Measurements from ENCODE around the gene PIP4K2A. TPM values are rescaled to one million over a fixed set of nuclear protein-coding genes. Genes with fewer than 3 reads are reported as not detected.

Gene PIP4K2A
- total and polyA plus RNA-seq, 7 donors, result 2.3 to 9.7 (median 6.4) TPM

DNA sequence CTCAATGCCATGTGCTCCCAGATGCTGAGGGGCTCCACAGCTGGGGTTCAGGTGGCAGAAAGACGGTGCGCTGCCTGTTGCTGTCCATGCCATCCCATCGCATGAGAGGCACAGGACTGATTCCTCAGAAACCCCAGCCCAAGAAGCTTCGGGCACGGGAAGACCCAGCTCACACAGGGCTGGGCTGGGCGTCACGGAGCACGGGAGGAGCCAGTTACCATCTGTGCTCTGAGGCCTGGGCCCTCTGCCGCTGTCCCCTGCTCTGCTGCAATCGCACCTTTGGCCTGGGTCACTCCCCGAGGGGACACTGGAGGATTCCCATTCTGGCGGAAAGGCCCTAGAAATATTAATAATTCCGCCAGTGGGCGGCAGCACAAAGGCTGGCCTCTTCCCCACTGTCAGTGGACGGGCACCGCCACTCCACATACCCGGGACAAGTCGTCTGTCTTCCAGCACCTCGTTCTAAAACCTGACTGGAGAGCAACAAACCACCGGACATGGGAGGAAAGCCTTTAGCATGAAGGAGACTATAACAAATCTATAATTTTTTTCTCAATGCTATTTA is 92.1 kb downstream of the PIP4K2A start:
- no peaks in the 10 kb centered on the region for H3K9me3 ChIP-seq
- DNase-seq, result no peak
- peaks cover 18% of the 10 kb centered on the region for H3K4me1 ChIP-seq
- TF ChIP-seq, protein P1, sequence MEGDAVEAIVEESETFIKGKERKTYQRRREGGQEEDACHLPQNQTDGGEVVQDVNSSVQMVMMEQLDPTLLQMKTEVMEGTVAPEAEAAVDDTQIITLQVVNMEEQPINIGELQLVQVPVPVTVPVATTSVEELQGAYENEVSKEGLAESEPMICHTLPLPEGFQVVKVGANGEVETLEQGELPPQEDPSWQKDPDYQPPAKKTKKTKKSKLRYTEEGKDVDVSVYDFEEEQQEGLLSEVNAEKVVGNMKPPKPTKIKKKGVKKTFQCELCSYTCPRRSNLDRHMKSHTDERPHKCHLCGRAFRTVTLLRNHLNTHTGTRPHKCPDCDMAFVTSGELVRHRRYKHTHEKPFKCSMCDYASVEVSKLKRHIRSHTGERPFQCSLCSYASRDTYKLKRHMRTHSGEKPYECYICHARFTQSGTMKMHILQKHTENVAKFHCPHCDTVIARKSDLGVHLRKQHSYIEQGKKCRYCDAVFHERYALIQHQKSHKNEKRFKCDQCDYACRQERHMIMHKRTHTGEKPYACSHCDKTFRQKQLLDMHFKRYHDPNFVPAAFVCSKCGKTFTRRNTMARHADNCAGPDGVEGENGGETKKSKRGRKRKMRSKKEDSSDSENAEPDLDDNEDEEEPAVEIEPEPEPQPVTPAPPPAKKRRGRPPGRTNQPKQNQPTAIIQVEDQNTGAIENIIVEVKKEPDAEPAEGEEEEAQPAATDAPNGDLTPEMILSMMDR (IDR thresholded peaks at IDR 0.05), result no peak
- no peaks in the 10 kb centered on the region for H3K27me3 ChIP-seq (ENCODE audit: insufficient read depth in 3 of 3, low read length in 2 of 3)
- WGBS, 3 donors, result 85 to 94% (median 91%) methylated on average over 20 of the region's 20 CpGs
- no peak overlapping the region for H3K4me3 ChIP-seq
- no peak for ATAC-seq
- H3K36me3 ChIP-seq (ENCODE audit: insufficient read depth in 1 of 2, low read depth in 1 of 2), result no peaks in the 10 kb centered on the region
- intact Hi-C loops (cut with DNase I), result no loop called here
- H3K27ac ChIP-seq, result no peak overlapping the region

- no peaks in the 10 kb centered on the region for H3K36me3 ChIP-seq (ENCODE audit: insufficient read depth in 1 of 2, low read depth in 1 of 2)
- H3K27ac ChIP-seq, result no peak overlapping the region
- TF ChIP-seq, protein P1 (IDR thresholded peaks at IDR 0.05), result no peak
- intact Hi-C loops (cut with DNase I), result no loop called here
- no peak for DNase-seq
- peaks cover 18% of the 10 kb centered on the region for H3K4me1 ChIP-seq
- no peak overlapping the region for H3K4me3 ChIP-seq
- no peak for ATAC-seq
- no peaks in the 10 kb centered on the region for H3K27me3 ChIP-seq (ENCODE audit: insufficient read depth in 3 of 3, low read length in 2 of 3)
- no peaks in the 10 kb centered on the region for H3K9me3 ChIP-seq
- whole genome bisulfite sequencing, 3 donors, result 66 to 81% (median 79%) methylated on average over 3 of the region's 3 CpGs
Measured at GRCh38 chr10:22621726-22622125, 92.7 kb downstream of the PIP4K2A start.

DNA sequence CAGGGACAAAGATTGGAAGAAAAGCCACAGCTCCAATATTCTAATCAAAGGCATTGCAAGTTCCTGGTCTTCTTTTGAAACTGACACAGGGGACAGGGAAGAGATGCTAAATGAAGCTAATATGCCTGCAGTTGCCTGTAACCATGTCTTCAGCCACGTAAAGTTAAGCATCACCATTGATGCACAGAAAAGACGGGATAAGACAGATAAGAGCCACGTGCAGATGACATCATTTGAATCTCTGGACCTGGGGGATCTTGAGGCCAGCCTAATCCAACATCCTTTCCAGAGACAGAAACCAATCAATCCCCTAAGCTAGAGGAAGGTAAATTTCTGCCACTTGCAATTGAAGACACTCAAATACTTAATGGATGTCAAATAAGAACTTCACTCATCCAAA is 93.4 kb downstream of the PIP4K2A start:
- peaks cover 17% of the 10 kb centered on the region for H3K4me1 ChIP-seq

GRCh38 chr10:22620140-22620857 is 94.1 kb downstream of the PIP4K2A start:
- H3K9me3 ChIP-seq, result no peaks in the 10 kb centered on the region
- intact Hi-C loops (cut with DNase I), result no loop called here
- TF ChIP-seq, protein P1 (IDR thresholded peaks at IDR 0.05), result no peak
- 44 to 66% (median 51%) methylated on average over 8 of the region's 8 CpGs for WGBS, 3 donors
- H3K27ac ChIP-seq, result no peak overlapping the region
- peaks cover 11% of the 10 kb centered on the region for H3K4me1 ChIP-seq
- H3K27me3 ChIP-seq (ENCODE audit: insufficient read depth in 3 of 3, low read length in 2 of 3), result no peaks in the 10 kb centered on the region
- no peak overlapping the region for H3K4me3 ChIP-seq
- ATAC-seq, result peak in 3 of 4 donors; percentile 35 to 73 (median 64)
- peak; percentile 72 to 76 for DNase-seq
- no peaks in the 10 kb centered on the region for H3K36me3 ChIP-seq (ENCODE audit: insufficient read depth in 1 of 2, low read depth in 1 of 2)

More for the DNA sequence above, 93.4 kb downstream of the PIP4K2A start:
- H3K27ac ChIP-seq, result no peak overlapping the region
- TF ChIP-seq, protein P1 (IDR thresholded peaks at IDR 0.05), result no peak
- intact Hi-C loops (cut with DNase I), result no loop called here
- H3K36me3 ChIP-seq (ENCODE audit: insufficient read depth in 1 of 2, low read depth in 1 of 2), result no peaks in the 10 kb centered on the region
- ATAC-seq (no peak), DNase-seq (no peak)
- H3K27me3 ChIP-seq (ENCODE audit: insufficient read depth in 3 of 3, low read length in 2 of 3), result no peaks in the 10 kb centered on the region
- 79 to 84% (median 82%) methylated on average over 3 of the region's 3 CpGs for WGBS, 3 donors
- H3K4me3 ChIP-seq, result no peak overlapping the region
- no peaks in the 10 kb centered on the region for H3K9me3 ChIP-seq

All from psoas muscle (tissue), 8 donors.